Medulla oblongata (tissue), 1 donor: Measurements from ENCODE around the gene DARS1.
"Not testable (repeated sequence)": the region's sequence is repeated elsewhere in the genome, so short reads cannot be mapped to it uniquely, and the experiment has no call there.

ENCODE experiments used
- DNase-seq: peaks from one replicate; pipeline ENCODE4 v3.0.0-alpha.2; 2015; ENCODE audit errors: extremely low spot score

Gene DARS1

GRCh38 chr2:135984199-135985017, 1.0 kb downstream of the DARS1 start:
- DNase-seq: no peak

- peak; percentile 51 for DNase-seq
Measured at GRCh38 chr2:135980434-135981079, 4.9 kb downstream of the DARS1 start.

DNA sequence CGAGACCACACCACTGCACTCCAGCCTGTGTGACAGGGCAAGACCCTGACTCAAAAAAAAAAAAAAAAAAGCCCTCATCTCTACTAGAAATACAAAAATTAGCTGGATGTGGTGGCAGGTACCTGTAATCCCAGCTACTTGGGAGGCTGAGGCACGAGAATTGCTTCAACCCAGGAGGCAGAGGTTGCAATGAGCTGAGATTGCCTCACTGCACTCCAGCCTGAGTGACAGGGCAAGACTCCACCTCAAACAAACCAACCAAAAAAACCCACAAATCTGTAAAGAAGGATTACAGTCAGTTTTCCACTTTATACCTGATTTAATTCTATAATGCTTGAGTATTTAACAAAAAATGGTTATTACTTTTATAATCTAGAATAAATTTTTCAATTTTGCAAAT, 9.7 kb downstream of the DARS1 start:
- DNase-seq: no peak

GRCh38 chr2:135974036-135974435, 11.4 kb downstream of the DARS1 start:
- no peak for DNase-seq

DNA sequence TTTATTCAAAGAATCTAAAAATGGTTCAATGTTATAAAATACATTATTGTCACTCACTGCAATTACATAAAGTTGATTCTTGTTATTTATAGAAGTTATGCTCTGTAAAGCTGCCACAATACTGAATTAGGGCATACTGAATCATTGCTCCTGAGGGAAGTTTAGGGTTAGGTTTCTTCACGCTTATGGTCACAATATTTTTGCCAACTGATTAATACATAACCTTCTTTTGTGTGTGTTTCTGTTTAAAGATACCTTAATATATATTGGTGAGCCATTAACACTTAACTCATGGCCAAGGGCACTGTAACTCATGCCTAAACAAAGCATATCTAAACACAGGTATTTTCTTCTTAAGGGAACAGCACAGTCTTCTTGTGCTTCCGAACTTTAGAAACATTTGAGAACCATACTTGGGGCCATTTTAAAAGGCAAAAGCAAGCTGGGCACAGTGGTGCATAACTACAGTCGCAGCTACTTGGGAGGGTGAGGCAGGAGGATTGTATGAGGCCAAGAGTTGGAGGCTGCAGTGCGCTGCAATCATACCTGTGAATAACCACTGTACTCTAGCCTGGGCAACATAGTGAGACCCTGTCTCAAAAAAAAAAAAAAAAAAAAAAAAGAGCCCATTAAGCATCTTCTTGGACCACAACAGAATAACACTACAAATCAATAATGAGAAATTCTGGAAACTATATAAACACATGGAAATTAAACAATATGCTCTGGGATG, 15.6 kb downstream of the DARS1 start:
- DNase-seq: no peak

DNA sequence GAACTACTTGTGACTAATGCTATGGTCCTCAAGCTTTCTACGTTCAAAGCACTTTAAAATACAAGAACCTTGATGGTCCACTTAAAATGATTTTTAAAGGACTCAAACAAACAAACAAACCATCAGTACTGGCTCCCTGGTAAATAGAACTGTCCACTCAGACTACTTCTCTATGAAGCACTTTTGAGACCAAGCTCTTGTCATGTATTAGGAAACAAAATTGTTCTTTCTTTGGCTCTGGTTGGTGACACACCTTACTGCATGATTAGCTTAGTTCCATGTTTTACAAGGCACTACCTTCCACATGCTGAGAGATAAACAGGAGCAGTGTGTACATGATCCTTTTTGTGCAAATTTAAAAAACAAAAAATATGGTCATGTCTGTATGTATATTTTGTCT, 19.7 kb downstream of the DARS1 start:
- no peak for DNase-seq

GRCh38 chr2:135964404-135964803, 21.0 kb downstream of the DARS1 start:
- DNase-seq: not testable (repeated sequence)

DNA sequence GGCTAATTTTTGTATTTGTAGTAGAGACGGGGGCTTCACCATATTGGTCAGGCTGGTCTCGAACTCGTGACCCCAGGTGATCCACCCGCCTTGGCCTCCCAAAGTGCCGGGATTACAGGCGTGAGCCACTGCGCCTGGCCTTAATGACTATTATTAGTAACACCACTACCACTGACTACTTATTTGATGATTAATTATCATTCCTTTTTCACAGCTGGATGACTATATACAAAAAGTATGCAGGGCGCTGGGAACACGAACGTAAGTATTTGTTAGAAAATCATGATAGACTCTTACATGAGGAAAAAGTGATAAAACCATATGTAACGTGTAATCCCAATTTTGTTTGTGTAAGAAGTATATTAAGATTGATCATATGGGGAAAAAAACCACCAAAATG, 21.6 kb downstream of the DARS1 start:
- DNase-seq: no peak

DNA sequence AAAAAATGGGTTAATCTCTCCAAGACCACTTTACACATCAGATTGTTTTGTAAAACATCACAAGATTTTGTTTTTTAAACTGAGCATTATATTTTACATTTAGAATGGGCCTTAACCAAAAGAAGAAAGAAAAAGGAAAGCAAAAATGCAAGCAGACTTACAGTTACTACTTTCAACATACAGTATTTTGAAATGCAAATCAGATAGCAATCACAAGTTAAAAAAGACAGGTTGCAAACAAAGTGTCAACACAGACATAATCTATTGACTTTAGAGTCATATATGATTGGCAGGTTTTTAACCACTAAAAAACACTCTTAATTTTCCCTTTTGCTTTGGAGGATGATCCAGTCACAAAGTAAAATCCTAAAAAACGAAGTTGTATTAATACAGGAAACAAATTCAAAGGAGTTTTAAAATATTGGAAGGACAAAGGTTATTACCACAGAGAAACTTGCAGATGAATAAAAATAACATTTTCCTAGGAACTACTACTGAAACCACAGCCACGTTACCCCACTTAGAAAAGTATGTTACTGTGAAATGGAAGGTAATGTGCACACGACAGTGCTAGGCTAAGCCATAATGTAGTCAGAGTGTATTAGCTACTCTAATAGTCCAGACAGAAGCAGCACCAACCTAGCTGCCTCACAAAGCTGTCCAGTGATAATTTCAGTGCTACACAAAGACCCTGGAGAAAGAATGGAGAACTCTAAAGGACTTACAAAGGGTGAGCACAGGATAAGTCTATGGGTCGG, 22.9 kb downstream of the DARS1 start:
- no peak for DNase-seq

DNA sequence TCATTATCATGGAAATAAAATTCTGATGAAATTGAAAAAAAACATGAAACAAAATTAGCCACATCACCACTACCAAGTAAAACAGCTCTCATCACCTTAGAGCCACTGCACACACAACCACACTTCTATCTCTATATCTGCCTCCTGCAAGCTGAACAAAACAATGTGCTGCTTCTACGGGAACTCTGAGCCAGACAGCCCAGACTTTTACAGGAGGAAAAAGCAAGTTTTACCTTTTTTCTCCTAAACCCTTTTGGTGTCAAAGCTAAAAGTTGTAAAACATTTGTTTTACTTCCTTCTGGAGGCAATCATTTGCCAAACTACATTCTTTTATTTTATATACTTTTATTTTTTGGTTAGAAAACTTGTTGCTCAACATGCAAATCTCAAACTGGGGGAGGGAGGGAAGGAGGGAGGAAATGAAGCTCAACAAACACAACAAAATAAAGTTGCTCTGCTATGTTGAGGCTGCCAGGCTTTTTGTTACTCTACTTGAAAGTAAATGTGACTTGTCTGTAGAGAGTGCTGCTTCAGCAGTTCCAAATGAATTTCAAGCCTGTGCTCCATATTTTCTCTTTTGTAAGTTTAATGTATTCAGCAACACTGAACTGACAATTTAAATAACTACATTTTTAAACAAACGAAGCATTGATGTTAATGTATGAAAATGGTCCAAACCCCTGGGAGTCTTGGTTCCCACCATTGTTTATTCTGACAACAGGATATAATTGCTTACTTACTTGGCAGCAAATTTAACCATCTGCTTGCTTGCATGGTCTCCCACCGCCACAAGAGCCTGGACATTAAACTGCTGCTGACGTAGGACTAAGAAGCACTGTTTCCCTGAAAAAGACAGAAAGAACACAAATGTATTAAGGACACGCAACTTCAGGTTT, 24.5 kb downstream of the DARS1 start:
- peak; percentile 57 for DNase-seq

GRCh38 chr2:135960150-135960549, 25.3 kb downstream of the DARS1 start:
- no peak for DNase-seq

GRCh38 chr2:135958927-135959326, 26.5 kb downstream of the DARS1 start:
- not testable (repeated sequence) for DNase-seq

DNA sequence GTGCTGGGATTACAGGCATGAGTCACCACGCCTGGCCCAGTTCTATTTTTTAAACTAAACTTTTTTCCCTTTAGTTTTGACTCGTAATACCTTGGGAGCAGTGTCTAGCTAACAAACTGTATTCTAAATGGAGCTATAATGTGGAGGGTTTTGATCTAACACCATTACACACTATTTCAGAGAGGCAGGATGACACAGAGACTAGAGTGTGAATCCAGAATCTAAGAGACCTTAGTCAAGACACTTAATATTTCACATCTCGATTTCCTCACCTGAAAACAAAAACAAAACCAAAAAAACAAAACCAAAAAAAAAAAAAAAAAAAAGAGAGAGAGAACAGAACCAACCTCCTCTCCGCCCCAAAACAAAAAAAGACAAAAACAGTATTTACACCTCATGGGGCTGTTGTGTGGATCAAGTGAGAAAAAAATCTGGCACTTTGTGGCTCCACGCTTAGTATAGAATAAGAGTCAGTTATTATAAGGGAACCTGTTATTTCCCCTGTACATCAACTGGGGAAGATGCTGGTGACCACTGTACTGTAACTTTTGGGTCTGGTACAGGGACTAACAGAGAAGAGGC, 31.3 kb downstream of the DARS1 start:
- DNase-seq: no peak

- DNase-seq: no peak
Measured at GRCh38 chr2:135952891-135953290, 32.5 kb downstream of the DARS1 start.

- DNase-seq: no peak
Measured at GRCh38 chr2:135951041-135951583, 34.3 kb downstream of the DARS1 start.

- no peak for DNase-seq
Measured at GRCh38 chr2:135949451-135950234, 35.8 kb downstream of the DARS1 start.

DNA sequence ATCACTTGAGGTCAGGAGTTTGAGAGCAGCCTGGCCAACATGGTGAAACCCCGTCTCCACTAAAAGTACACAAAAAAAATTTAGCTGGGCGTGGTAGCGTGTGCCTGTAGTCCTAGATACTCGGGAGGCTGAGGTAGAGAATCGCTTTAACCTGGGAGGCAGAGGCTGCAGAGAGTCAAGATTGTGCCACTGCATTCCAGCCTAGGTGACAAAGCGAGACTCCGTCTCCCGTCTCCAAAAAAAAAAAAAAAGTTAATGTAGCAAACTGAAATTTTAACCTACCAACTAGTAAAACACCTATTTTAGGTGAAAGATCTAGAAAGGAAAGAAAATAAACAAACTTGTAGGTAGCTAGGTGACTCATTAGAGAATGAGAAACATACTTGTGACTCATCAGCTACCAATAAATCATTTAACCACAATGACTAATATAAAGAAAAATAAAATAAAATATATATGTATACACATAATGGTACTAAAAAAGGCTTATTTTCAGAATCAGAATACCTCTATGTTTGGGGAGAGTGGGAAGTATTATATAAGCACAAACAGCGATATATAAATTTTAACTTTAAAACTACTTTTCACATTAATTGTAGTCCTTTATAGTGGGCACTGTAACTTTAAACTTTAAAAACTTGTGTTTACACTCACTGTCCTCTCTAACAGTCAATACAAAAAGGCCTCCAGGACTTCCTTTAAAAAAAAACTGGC, 36.6 kb downstream of the DARS1 start:
- DNase-seq: no peak

DNA sequence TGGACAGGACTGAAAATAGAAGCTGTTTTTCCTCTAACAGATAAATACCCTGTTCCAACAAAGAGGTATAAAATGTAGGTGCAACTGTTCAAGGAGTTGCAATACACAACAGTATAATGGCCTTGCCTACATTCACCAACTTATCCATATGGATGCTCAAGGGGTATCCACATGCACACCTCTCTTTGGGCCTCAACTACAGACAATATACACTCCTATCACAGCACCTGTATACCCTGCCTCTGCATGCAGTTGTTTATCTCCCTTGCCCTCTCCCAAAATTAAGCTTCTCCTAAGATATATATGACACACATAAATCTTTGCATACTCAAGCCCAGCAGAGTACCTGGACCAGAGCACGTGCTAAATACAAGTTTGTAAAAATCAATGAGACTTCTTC, 37.3 kb downstream of the DARS1 start:
- DNase-seq: no peak

- no peak for DNase-seq
Measured at GRCh38 chr2:135947483-135947882, 37.9 kb downstream of the DARS1 start.
